Keratinocyte (primary cell): ENCODE measurements around the gene ACBD4. TPM values are rescaled to one million over a fixed set of nuclear protein-coding genes. Genes with fewer than 3 reads are reported as not detected.

Source experiments
- DNase-seq: peaks from one replicate; pipeline ENCODE4 v3.0.0-alpha.2; 2011; ENCODE audit warnings: low read depth, missing footprints, low spot score
- FAIRE-seq: peaks from 2 replicates; lab custom pipeline; 2011; peaks lifted over from hg19 to GRCh38; lab: Jason Lieb, UNC
- H2AFZ ChIP-seq: 2 replicates; pipeline ENCODE4 v1.6.0; 2012; ENCODE audit warnings: low read length, control low read depth, inconsistent platforms; ENCODE audit not compliant: control insufficient read depth
- H3K27ac ChIP-seq: 2 replicates; pipeline ENCODE4 v1.5.1; 2011; ENCODE audit warnings: low read length; ENCODE audit not compliant: control insufficient read depth, insufficient read depth
- H3K27me3 ChIP-seq: 3 replicates; pipeline ENCODE4 v1.6.0; 2011; ENCODE audit warnings: low read length; ENCODE audit not compliant: control insufficient read depth, insufficient read depth; ENCODE audit errors: extremely low read depth
- H3K36me3 ChIP-seq, 2 experiments: 2 replicates in 1 of 2; 3 replicates in 1 of 2; pipeline ENCODE4 v1.5.1; 2011; ENCODE audit warnings: low read length in 2 of 2, mild to moderate bottlenecking in 1 of 2; ENCODE audit not compliant: control insufficient read depth in 2 of 2, insufficient read depth in 2 of 2; ENCODE audit errors: extremely low read depth in 1 of 2
- H3K4me1 ChIP-seq: 3 replicates; pipeline ENCODE4 v1.5.1; 2011; ENCODE audit warnings: low read length; ENCODE audit not compliant: control insufficient read depth, insufficient read depth; ENCODE audit errors: extremely low read depth
- H3K4me2 ChIP-seq: 3 replicates; pipeline ENCODE4 v1.6.0; 2011; ENCODE audit warnings: low read depth, low read length; ENCODE audit not compliant: control insufficient read depth, insufficient read depth; ENCODE audit errors: extremely low read depth
- H3K4me3 ChIP-seq, 3 experiments: fragments of 200-600 bp in 1 of 3; sonication (generic) in 1 of 3; 2 replicates in 2 of 3; 3 replicates in 1 of 3; pipeline ENCODE4 v1.5.1; 2011 to 2016; ENCODE audit warnings: low read length in 3 of 3, mild to moderate bottlenecking in 3 of 3, control low read depth in 2 of 3, inconsistent platforms in 1 of 3, low read depth in 1 of 3, mixed read lengths in 1 of 3, mixed run types in 1 of 3, moderate library complexity in 1 of 3; ENCODE audit not compliant: control insufficient read depth in 2 of 3, insufficient read depth in 2 of 3; ENCODE audit errors: extremely low read depth in 1 of 3
- H3K79me2 ChIP-seq: 2 replicates; pipeline ENCODE4 v1.6.0; 2012; ENCODE audit warnings: low read length; ENCODE audit not compliant: control insufficient read depth, insufficient read depth
- H3K9ac ChIP-seq: 3 replicates; pipeline ENCODE4 v1.6.0; 2011; ENCODE audit warnings: low read length; ENCODE audit not compliant: control insufficient read depth, insufficient read depth; ENCODE audit errors: extremely low read depth
- H3K9me1 ChIP-seq: 3 replicates; pipeline ENCODE4 v1.6.0; 2011; ENCODE audit warnings: low read length; ENCODE audit not compliant: control insufficient read depth, insufficient read depth; ENCODE audit errors: extremely low read depth
- H3K9me3 ChIP-seq: 2 replicates; pipeline ENCODE4 v1.5.1; 2012; ENCODE audit warnings: low read depth, low read length; ENCODE audit not compliant: control insufficient read depth
- H4K20me1 ChIP-seq: 3 replicates; pipeline ENCODE4 v1.6.0; 2011; ENCODE audit warnings: low read length; ENCODE audit not compliant: control insufficient read depth, insufficient read depth; ENCODE audit errors: extremely low read depth
- EZH2 ChIP-seq: IDR thresholded peaks from one replicate; pipeline ENCODE4 v1.6.1; 2012; ENCODE audit warnings: inconsistent platforms, mild to moderate bottlenecking, low read length, moderate library complexity
- dilution Hi-C: fragments of 300-500 bp; cut with MboI; formaldehyde crosslinking; loops from one replicate; pipeline ENCODE4 v1.7.0; 2020; ENCODE audit warnings: low sequenced_read_pairs; ENCODE audit not compliant: extremely low pct_ligation_motif_present
- polyA plus RNA-seq, 5 experiments: library from polyadenylated mRNA; depleted of rRNA in 3 of 5; stranded (reverse) in 3 of 5; stranded (forward) in 1 of 5; unstranded in 1 of 5; fragments of >200 nt; gene quantifications; 1 replicate in 1 of 5; 2 replicates in 3 of 5; 3 replicates in 1 of 5; pipeline versions ENCODE4 v1.2.1 to v1.2.3, GENCODE V29; 2011 to 2012; ENCODE audit warnings: missing spikeins in 2 of 5, low read depth in 1 of 5, low replicate concordance in 1 of 5
- TF ChIP-seq, protein P1 (sequence below), 3 experiments: IDR thresholded peaks in 1 of 3; conservative IDR thresholded peaks in 1 of 3; optimal IDR thresholded peaks in 1 of 3; 2 replicates in 2 of 3; 3 replicates in 1 of 3; pipeline versions ENCODE3 to v1.5.1; 2011; ENCODE audit warnings: low read length in 3 of 3, mild to moderate bottlenecking in 3 of 3, moderate library complexity in 2 of 3, control low read depth in 1 of 3, inconsistent platforms in 1 of 3; ENCODE audit not compliant: insufficient read depth in 2 of 3; ENCODE audit errors: extremely low read depth in 1 of 3

ACBD4 gene
- polyA plus RNA-seq, 1 donor (not counting 4 experiments of a cell fraction or from before 2014, with no cell fraction given) = 2.6 TPM

DNA sequence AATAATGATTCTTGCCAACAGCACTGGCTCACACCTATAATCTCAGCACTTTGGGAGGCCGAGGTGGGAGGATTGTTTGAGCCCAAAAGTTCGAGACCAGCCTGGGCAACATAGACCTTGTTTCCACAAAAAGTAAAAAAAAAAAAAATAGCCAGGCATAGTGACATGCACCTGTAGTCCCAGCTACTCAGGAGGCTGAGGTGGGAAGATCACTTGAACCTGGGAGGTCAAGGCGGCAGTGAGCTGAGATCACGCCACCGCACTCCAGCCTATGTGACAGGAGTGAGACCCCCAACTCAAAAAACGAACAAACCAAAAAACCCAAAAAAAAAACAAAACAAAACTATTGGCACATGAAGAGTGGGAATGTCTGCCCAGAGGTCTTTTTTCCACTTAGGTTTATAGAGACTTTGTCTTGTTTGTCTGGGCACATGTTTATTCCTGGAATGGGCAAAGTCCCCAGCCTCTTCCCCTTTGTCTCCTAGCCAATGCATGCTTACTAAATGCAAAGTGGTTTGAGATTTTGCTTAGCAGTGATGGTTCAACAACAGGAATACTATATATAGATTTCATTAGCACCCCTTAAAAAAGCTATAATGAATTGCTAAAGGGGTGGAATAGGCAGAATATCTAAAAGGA lies 48.5 kb upstream of the ACBD4 start:
- H3K27ac ChIP-seq = no peak overlapping the region
- no peak for FAIRE-seq

DNA sequence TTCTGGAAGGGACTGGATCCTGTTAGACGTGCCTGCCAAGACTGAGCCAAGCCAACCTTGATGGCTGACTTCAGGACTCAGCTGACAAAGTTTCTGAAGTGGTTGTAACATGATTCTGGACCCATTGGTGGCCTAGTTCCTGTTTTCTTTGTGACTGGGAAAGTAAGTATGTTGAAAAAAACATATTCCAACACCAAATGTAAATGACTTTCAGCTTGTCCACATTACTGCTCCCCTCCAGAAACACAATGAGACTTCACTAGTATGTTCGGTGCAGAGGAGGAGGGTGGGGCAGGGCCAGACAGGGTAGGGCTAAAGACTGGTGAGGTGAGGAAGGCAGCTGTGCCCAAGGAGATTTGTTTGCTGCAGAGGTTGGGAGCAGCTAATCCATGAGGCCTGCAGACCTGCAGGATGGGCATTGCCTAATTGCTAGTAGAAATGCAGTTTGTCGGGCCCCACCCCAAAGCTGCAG lies 47.9 kb upstream of the ACBD4 start:
- no peak overlapping the region for H3K27ac ChIP-seq
- no peak overlapping the region for H3K9ac ChIP-seq
- no peak for TF ChIP-seq EZH2
- TF ChIP-seq, protein P1, sequence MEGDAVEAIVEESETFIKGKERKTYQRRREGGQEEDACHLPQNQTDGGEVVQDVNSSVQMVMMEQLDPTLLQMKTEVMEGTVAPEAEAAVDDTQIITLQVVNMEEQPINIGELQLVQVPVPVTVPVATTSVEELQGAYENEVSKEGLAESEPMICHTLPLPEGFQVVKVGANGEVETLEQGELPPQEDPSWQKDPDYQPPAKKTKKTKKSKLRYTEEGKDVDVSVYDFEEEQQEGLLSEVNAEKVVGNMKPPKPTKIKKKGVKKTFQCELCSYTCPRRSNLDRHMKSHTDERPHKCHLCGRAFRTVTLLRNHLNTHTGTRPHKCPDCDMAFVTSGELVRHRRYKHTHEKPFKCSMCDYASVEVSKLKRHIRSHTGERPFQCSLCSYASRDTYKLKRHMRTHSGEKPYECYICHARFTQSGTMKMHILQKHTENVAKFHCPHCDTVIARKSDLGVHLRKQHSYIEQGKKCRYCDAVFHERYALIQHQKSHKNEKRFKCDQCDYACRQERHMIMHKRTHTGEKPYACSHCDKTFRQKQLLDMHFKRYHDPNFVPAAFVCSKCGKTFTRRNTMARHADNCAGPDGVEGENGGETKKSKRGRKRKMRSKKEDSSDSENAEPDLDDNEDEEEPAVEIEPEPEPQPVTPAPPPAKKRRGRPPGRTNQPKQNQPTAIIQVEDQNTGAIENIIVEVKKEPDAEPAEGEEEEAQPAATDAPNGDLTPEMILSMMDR (optimal IDR thresholded peaks at IDR 0.05 in 1 of 3, IDR thresholded peaks at IDR 0.05 in 1 of 3, conservative IDR thresholded peaks at IDR 0.05 in 1 of 3; ENCODE audit: extremely low read depth in 1 of 3, insufficient read depth in 2 of 3, low read length in 3 of 3) = no peak
- FAIRE-seq (no peak), DNase-seq (no peak)
- peaks cover 40 to 44% of the 10 kb centered on the region in 2 experiments for H3K36me3 ChIP-seq
- no peaks in the 10 kb centered on the region for H3K27me3 ChIP-seq
- no peaks in the 10 kb centered on the region for H3K9me1 ChIP-seq
- peaks cover 4% of the 10 kb centered on the region for H3K9me3 ChIP-seq
- peaks cover 8% of the 10 kb centered on the region for H3K4me1 ChIP-seq
- no peak overlapping the region for H3K4me2 ChIP-seq
- dilution Hi-C loops = no loop called here
- no peaks in the 10 kb centered on the region for H4K20me1 ChIP-seq
- no peak overlapping the region for H2AFZ ChIP-seq
- peaks cover 4% of the 10 kb centered on the region for H3K79me2 ChIP-seq
- no peak overlapping the region for H3K4me3 ChIP-seq

More for the DNA sequence above, 48.5 kb upstream of the ACBD4 start:
- peaks cover 2% of the 10 kb centered on the region for H3K9me3 ChIP-seq
- H4K20me1 ChIP-seq = no peaks in the 10 kb centered on the region
- TF ChIP-seq, protein P1 (optimal IDR thresholded peaks at IDR 0.05 in 1 of 3, IDR thresholded peaks at IDR 0.05 in 1 of 3, conservative IDR thresholded peaks at IDR 0.05 in 1 of 3; ENCODE audit: extremely low read depth in 1 of 3, insufficient read depth in 2 of 3, low read length in 3 of 3) = no peak
- no peak for TF ChIP-seq EZH2
- no peak for DNase-seq
- H3K9ac ChIP-seq = no peak overlapping the region
- dilution Hi-C loops = no loop called here
- no peak overlapping the region for H3K4me2 ChIP-seq
- H3K27me3 ChIP-seq = no peaks in the 10 kb centered on the region
- no peak overlapping the region for H2AFZ ChIP-seq
- H3K36me3 ChIP-seq = peaks cover 40 to 47% of the 10 kb centered on the region in 2 experiments
- no peaks in the 10 kb centered on the region for H3K9me1 ChIP-seq
- no peak overlapping the region for H3K4me3 ChIP-seq
- H3K4me1 ChIP-seq = peaks cover 2% of the 10 kb centered on the region
- H3K79me2 ChIP-seq = peaks cover 4% of the 10 kb centered on the region
